HG02885 (cell line): ENCODE data around the gene RFC4.
A peak's percentile ranks its signal among the peaks of the same experiment; 100 is the strongest.

Source experiments
- ATAC-seq: cut with Tn5 transposase; IDR thresholded peaks from one replicate; pipeline ENCODE4 v1.9.1; 2021; ENCODE audit warnings: mild to moderate bottlenecking; ENCODE audit not compliant: unreplicated experiment, poor library complexity

The RFC4 gene

DNA sequence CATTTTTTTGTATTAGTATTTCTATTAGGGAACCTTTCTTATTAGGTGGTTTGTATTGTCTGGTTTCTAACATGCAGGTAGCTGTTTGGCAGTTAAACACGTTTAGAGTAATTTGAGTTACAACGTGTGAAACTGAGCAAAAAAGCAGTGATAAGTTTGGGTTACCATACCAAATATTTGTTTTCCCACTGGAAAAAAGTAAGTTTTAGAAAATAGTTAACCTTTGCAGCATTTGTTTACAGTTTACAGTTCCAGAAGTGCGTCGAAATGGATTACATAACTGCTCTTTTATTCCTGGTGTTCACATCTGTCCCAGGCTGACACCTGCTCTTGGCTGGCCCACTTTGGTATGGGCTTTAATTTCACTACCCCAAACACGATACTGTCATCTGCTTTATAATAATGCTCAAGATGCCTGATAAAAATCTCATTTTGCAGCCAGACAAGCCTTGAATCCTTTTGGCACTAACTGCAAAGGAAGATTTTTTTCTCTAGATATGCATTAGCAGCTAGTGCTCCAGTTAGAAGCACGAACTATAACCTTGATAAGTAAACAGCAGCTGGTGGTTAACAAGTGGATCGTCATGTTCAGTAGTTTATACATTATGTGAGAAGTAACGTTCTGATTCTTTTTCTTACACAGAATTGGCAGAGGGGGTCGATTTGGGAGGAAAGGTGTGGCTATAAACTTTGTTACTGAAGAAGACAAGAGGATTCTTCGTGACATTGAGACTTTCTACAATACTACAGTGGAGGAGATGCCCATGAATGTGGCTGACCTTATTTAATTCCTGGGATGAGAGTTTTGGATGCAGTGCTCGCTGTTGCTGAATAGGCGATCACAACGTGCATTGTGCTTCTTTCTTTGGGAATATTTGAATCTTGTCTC, 17.6 kb downstream of the RFC4 start:
- ATAC-seq: no peak

GRCh38 chr3:186787642-186788481, 18.4 kb downstream of the RFC4 start:
- no peak for ATAC-seq

DNA sequence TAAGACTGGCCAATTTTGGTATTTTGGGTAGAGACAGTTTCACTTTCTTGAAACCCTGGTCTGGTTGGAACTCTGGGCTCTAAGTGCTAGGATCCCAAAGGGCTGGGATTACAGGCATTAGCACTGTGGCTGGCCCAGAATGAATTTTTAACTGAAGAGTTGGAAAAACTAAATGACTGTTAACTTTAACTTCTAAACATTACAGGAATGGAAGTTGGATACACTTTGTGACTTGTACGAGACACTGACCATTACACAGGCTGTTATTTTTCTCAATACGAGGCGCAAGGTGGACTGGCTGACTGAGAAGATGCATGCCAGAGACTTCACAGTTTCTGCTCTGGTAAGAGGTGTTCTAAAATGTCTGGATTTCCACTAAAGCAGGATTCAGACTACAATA, 19.4 kb downstream of the RFC4 start:
- ATAC-seq: no peak

GRCh38 chr3:186785495-186786018, 20.7 kb downstream of the RFC4 start:
- ATAC-seq: no peak

DNA sequence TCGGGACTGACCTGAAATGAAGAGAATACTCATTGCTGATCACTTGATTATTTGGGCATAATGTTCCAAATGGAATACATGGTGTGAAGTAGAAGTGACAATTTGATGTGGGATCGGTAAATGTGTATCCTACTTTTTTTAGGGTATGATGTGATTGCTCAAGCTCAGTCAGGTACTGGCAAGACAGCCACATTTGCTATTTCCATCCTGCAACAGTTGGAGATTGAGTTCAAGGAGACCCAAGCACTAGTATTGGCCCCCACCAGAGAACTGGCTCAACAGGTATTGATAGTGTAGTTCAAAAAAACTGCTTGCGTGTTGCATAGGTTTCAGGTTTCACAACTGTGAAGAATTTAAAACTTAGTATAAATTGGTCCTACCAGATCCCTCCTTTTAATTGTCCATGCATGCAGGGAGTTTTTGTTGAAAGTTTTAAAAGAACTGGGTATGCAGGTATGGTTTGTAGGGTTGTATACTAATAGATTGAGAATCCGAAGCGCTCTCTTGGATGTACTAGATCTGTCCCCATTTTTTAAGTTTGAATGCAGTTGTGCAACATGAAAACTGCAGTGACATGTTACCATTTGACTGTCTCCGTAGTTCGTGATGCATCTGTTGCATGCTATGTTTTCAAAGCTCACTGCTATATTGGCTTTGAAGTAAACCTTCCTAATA, 21.3 kb downstream of the RFC4 start:
- ATAC-seq: no peak

- peak; percentile 69 for ATAC-seq
Observed at GRCh38 chr3:186783731-186784515, 22.4 kb downstream of the RFC4 start.

- ATAC-seq: peak; percentile 63
Observed at GRCh38 chr3:186783058-186783730, 23.1 kb downstream of the RFC4 start, which contains the start of gene EIF4A2. Gene EIF4A2, plus strand, starts transcription at chr3:186783577. Its CDS starts 34 bp downstream, at chr3:186783611.

GRCh38 chr3:186782542-186783057, 23.7 kb downstream of the RFC4 start:
- ATAC-seq: peak; percentile 20

GRCh38 chr3:186779204-186779603, 27.1 kb downstream of the RFC4 start:
- ATAC-seq: no peak

GRCh38 chr3:186775999-186776398, 30.3 kb downstream of the RFC4 start:
- no peak for ATAC-seq

DNA sequence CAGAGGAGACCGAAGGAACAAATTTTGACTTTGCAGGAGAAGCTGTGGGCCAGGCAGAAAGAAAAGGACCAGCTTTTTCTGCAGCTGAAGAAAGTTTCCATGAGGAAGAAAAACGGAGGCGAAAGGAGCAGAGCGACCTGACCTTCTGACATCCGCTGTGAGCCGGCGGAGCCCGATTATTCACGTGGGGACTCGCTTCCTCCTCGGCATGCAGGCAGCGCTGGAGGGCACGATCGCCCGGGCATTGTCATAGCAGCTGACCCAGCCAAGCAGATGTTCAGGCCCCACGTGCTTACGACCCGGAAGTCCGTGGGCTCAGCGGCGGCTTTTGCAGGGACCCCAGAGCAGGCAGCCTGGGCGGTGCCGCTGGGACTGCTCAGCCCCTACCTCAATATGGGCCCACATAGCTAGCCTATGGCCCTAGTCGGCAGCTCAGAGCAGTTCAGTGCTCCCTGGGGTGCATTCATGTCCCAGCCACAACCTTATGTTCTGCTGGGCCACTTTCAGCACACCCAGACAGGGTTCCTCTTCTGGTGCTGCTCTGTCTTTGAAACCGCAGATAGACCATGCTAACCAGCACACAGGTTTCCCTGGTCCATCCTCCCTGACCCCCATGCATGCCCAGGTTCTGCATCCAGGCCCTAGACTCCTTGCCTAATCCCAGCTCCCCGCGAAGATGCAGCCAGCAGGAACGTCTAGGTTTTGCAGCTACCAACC, 33.4 kb downstream of the RFC4 start:
- peak; percentile 90 for ATAC-seq

- ATAC-seq: peak; percentile 20
Observed at GRCh38 chr3:186772281-186772694, 34.0 kb downstream of the RFC4 start.

- no peak for ATAC-seq
Observed at GRCh38 chr3:186760897-186761447, 45.3 kb downstream of the RFC4 start.

DNA sequence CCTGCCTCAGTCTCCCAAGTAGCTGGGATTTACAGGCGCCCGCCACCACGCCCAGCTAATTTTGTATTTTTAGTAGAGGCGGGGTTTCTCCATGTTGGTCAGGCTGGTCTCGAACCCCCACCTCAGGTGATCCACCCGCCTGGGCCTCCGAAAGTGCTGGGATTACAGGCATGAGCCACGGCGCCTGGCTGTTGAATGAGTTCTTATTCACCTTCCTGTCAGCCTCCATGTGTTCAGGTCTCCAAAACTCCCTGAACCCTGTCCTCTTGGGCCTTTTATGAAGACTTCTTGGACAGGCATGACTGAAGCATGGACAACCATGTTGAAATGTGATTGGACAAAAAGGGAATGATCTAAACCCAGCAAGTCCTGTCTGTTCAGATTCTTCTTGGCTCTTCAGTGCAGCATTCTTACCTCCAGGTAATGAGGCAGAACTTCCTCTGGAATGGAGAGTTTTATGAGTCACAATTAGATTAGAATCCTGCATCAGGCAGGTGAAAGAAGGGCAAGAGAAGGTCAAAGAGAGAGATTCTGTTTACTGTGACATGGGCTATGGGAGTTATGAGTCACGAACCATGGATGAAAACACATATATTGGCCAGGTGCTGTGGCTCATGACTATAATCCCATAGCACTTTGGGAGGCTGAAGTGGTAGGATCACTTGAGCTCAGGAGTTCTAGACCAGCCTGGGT, 46.0 kb downstream of the RFC4 start:
- ATAC-seq: no peak

DNA sequence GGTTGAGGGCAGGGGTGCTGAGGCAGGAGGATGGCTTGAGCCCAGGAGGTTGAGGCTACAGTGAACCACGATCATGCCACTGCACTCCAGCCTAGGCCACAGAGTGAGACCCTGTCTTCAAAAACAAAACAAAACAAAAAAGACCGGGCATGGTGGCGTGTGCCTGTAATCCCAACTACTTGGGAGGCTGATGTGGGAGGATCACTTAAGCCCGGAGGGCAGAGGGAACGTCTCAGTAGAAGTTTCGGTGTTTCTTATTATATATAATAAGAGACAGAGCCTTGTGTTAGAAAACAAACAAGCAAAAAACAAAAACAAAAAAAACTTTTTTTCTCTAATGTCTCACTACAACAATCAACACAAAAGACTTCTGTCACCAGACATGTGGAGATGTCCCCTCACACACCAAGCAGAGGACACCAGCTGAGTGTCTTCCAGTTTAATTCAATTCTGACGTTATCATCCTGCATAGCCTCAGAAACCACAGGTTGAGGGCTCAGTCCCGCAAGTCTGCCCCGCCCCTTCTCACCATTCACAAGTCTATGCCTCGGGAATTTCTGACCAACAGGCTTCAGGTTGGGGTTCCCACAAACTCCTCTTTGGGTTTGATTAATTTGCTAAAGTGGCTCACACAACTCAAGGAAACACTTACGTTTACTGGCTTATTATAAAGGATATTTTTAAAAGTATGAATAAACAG, 46.9 kb downstream of the RFC4 start:
- ATAC-seq: no peak

DNA sequence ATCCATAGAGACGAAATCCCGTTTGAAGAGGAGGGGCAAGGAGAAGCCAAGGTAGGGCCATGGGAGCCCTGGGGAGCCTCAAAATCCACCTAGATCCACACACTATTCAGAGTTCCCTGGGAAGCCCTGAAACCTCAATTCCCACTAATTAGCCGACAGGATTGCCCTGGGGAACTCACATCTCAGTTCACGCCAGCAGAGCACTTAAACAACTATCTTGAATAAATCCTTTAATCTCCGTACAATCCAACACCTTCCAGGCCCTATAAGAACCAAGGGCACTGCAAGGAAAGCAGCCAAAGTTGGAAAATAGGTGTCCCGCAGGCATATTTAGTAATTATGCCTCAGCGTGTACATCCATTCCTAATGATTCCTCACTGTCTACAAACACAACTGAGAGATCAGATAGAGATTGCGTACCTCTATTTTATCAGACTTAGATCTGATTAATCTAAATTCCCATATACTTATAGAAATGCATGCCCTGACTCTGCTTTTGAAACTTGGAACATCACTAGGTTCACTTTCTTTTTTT, 48.5 kb downstream of the RFC4 start:
- ATAC-seq: no peak

DNA sequence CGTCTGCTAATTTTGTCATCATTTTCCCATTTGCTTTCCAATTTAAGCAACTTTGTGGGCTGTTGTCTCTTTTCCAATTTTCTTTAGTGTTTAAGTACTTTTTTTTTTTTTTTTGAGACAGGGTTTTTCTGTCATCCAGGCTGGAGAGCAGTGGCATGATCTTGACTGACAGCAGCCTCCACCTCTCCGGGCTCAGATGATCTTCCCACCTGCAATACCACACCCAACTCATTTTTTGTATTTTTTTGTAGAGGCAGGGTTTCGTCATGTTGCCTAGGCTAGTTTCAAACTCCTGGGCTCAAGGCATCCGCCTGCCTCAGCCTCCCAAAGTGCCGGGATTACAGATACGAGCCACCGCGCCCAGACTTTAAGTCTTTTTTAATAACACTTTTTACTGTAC, 49.1 kb downstream of the RFC4 start:
- ATAC-seq: no peak
